HCT116 (cell line): Measurements from ENCODE around the gene GPR4.

Source experiments
- EZH2phosphoT487 ChIP-seq: fragments of 200-600 bp; IDR thresholded peaks from 2 replicates; pipeline ENCODE4 v1.6.1; 2018; ENCODE audit warnings: antibody characterized with exemption, borderline replicate concordance
- POLR2A ChIP-seq: IDR thresholded peaks from 2 replicates; pipeline ENCODE4 v1.7.0; 2011; ENCODE audit warnings: borderline replicate concordance; ENCODE audit not compliant: insufficient read depth, insufficient read length; ENCODE audit errors: extremely low read depth
- TF ChIP-seq, protein P1 (sequence below), 3 experiments: fragments of 200-600 bp in 1 of 3; sonication (generic) in 1 of 3; IDR thresholded peaks in 2 of 3; conservative IDR thresholded peaks in 1 of 3; 2 replicates each; pipeline ENCODE4 v1.5.1; 2012 to 2017; ENCODE audit warnings: low read depth in 2 of 3, low read length in 2 of 3, antibody characterized with exemption in 1 of 3, borderline replicate concordance in 1 of 3, control low read depth in 1 of 3, mild to moderate bottlenecking in 1 of 3, mixed read lengths in 1 of 3, mixed run types in 1 of 3, moderate library complexity in 1 of 3; ENCODE audit not compliant: insufficient read depth in 1 of 3

DNA sequence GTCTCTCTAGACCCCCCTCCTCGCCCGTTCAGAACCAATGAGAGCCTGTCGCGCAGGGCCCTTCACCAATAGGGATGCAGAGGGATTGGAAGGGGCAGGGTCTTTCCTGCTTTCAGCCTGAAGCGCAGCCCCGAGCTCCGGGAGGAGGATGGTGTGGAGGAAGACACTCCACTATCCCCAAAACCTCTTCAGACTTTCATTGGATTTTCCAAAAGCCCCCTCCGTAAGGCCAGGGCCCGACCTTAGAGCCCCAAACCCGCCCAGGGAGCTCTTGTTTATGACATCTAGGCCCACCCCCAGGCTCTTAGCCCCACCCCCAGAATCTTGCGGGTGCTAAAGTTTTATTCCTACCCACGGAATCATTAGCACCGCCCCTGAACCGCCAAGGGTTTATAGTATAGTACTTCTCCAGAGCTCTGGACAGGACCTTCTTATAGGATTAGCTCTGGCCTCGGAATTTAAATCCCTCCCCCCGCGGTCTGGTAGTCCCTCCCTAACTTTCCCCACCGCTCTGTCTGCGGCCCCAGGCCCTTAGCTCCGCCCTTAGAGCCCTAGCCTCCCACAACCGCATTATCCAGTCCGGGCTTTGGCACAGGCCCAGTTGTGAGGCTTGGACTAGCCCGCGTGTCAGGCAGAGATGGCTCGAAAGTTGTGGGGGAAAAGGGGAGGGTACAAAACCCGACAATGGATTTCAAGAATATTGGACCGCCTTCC lies 43.8 kb upstream of the GPR4 start:
- no peak for TF ChIP-seq POLR2A
- TF ChIP-seq, protein P1, sequence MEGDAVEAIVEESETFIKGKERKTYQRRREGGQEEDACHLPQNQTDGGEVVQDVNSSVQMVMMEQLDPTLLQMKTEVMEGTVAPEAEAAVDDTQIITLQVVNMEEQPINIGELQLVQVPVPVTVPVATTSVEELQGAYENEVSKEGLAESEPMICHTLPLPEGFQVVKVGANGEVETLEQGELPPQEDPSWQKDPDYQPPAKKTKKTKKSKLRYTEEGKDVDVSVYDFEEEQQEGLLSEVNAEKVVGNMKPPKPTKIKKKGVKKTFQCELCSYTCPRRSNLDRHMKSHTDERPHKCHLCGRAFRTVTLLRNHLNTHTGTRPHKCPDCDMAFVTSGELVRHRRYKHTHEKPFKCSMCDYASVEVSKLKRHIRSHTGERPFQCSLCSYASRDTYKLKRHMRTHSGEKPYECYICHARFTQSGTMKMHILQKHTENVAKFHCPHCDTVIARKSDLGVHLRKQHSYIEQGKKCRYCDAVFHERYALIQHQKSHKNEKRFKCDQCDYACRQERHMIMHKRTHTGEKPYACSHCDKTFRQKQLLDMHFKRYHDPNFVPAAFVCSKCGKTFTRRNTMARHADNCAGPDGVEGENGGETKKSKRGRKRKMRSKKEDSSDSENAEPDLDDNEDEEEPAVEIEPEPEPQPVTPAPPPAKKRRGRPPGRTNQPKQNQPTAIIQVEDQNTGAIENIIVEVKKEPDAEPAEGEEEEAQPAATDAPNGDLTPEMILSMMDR (IDR thresholded peaks at IDR 0.05 in 2 of 3, conservative IDR thresholded peaks at IDR 0.05 in 1 of 3; ENCODE audit: borderline replicate concordance in 1 of 3, insufficient read depth in 1 of 3, low read depth in 2 of 3, low read length in 2 of 3): no peak
- no peak for TF ChIP-seq EZH2phosphoT487
